Activated CD4-positive, alpha-beta T cell treated with anti-CD3 and anti-CD28 coated beads, Interleukin-10, Interleukin-2, amounts not matched to agents 100 ng/mL and 50 ng/mL, durations not matched to agents 16 hours and 8 hours (primary cell): ENCODE results near the gene DVL2.
A peak's percentile ranks its signal among the peaks of the same experiment; 100 is the strongest.
"Not testable (repeated sequence)": the region's sequence is repeated elsewhere in the genome, so short reads cannot be mapped to it uniquely, and the experiment has no call there.

Experiments
- DNase-seq: peaks from one replicate; pipeline ENCODE4 v3.0.0-alpha.2; 2020

DVL2 gene

DNA sequence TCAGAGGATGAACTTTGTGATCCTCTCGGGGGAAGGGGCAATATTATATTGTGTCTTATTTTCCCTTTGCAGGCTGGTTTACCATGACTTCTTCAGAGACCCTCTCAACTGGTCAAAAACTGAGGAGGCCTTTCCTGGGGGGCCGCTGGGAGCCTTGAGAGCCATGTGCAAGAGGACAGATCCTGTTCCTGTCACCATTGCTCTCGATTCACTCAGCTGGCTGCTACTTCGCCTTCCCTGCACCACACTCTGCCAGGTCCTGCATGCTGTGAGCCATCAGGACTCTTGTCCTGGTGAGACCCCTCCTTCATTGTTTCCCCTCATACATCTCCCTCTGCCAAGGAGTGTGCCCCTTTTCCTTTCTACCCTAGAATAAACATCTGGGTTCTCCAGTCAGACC lies 20.2 kb upstream of the DVL2 start:
- no peak for DNase-seq

DNA sequence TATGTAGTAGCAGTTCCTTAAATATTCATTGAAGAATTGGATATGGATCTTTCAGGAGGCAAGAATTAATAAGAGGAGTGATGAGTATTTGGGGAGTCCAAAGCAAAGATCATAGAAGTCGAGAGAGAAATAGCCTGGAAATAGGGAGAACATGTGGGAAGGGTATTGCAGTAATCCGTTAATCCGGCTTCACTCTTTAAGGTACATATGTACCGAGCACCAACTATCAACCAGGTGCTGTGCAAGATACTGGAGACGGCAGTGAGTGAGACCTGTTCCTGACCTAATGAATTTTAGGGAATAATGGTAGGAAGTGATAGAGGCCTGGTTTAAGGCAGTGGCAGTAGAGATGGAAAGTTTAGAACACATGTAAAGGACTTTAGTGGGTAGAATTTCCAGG lies 18.8 kb upstream of the DVL2 start:
- DNase-seq = no peak

DNA sequence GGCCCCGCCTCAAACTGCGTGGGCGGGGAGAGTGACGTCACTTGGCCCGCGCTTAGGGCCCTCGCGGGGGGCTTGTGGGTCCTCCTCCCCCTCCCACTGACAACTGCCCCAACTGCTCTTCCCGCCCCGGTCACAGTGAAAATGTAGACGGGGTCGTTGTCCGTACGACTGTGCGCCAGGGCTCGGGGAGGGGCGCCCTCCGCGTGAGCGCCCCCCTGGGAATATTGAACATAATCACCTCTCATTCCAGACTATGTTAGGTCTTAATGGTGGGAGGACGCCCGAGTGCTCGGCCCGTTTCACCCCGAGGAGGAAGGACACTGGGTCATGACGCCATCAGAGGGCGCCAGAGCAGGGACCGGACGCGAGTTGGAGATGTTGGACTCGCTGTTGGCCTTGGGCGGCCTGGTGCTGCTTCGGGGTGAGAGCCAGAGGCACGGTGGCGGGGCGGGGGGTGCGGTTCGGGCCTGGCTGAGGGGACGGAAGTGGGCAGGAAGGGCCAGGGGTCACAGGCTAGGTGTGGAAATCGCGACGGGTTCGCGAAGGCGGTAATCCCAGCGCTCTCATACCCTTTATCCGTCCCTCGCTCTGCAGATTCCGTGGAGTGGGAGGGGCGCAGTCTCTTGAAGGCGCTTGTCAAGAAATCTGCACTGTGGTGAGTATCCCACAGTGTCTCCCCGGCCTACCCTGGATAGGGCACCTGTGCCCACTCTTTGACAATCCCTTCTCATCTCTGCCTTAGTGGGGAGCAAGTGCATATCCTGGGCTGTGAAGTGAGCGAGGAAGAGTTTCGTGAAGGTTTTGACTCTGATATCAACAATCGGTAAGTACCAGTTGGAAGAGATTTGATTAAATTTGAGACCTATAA lies 18.1 kb upstream of the DVL2 start, which contains the start of gene ELP5:
TSS of gene ELP5 (plus strand) at position 40 of the 868 bp plus-strand sequence. CDS start at position 376, 336 bp downstream.
- peak; percentile 94 for DNase-seq

DNA sequence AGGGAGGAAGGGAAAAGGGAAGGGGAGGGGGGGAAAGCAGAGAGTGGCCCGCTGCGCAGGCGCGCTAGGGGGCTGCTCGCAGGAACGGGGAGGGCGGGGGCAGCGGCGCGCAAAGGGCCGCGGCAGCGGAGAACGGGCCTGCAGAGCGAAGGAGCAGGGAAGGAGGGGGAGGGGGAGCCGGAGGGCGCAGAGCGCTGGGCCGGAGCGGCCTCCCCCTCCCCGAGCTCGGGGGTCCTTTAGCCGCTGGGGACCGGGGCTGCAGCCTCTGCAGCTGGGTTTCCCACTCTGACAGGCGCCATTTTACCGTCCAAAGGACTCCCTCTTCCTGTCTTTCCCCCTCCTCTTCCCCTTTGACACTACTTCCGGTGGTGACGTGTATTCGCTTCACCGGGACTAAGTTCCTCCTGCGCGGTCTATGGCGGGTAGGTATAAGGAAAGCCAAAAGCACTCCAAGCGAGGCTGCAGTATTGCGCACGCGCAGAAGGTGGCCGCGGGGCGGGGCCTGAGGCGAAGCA lies 17.4 kb upstream of the DVL2 start, which contains the start of gene CTDNEP1:
TSS of gene CTDNEP1 (minus strand) at position 74 of the 515 bp plus-strand sequence. CDS start 438 bp downstream, outside the sequence.
- peak; percentile 100 for DNase-seq

DNA sequence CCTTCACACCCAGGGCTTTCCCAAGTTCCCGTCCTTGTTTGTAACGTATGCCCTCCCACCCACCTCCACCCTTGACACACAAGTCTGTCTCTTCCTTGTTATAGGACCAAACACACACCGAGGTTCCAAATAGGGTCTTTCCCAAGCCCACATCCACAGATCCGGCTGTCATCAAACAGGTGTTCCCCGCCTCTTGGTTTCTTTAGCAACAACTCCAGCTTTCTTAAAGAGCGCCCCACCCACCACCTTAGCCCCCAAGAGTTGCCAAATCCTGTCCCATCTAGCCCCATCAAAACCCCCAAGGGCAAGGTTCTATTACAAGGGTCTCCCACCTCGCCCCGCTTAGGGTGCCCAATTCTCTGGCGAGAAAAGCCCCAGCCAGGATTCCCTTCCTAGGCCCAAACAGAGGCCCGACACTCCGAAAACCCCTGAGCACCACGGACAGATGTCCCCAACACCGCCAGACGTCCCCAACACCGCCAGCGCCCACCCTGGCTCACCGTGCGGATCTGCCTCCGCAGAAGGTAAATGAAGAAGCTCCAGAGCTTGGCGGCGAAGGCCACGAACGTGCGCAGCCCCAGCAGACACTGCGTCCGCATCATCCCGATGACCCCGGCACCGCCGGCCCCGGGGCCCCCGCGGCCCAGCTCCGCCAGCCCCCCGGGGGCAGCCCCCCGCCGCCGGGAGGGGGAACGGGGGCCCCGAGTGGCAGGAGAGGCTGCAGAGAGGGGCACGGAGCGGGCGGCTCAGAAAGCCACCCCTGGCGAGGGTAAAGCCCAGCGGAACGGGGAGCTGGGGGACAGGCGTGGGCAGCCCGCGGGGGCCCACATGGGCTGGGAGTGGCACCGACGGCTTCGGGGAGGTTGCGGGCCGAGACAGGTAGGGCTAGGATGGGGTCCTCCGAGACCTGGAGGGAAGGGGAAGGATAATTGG lies 16.6 kb upstream of the DVL2 start:
- DNase-seq = no peak

DNA sequence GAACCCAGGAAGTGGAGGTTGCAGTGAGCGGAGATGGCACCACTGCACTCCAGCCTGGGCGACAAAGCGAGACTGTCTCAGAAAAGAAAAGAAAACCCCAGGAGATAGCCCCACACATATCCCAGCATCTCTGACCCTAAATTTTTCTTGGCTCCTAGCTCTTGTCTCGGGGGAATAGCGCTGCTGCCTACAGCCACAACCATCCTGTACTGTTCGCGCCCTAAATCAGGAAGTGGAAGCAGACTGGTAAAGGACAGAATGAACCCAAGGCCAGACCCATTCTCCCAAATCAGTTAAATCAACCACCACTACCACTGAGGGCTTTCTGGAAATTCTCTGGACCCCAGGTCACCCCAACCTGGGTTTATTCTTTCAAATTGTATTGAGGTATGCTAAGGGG lies 15.5 kb upstream of the DVL2 start:
- no peak for DNase-seq

DNA sequence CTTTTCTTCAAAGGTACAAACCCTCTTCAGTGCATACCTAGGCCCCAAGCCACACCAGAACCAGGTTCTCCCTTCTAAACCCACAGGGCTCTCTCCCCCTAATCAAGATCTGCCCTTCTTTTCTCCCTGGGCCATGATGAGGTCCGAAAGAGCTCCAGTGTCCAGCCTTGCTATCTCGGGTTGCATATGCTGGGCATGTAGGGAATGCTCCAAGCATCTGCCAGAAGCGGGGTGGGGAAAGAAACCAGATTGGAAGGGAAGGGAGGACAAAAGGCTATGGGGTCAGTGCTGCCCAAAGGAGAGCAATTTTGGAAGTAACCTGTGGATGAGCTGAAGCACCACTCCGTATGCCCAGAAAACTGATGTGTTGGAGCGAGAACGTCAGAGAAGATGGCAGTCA lies 14.9 kb upstream of the DVL2 start:
- DNase-seq = no peak

DNA sequence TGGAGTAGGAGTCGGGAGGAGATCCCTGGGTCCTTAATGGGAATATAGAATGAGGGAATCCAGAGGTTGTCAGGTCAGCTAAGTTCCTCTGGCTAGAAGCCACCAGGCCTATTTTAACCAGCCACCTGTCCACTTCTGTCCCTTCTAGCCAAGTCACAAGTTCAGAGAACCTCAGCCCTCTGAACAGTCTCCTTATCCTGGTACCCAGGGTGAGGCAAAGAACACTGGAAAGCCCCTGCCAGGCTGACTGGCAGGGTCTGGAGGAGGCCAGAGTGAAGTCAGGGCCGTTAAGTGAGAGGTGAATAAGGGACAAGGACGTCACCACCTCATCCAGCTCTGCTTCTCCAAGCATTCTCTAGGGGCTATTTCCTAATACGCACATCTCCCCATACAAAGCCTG lies 14.5 kb upstream of the DVL2 start:
- DNase-seq = no peak

DNA sequence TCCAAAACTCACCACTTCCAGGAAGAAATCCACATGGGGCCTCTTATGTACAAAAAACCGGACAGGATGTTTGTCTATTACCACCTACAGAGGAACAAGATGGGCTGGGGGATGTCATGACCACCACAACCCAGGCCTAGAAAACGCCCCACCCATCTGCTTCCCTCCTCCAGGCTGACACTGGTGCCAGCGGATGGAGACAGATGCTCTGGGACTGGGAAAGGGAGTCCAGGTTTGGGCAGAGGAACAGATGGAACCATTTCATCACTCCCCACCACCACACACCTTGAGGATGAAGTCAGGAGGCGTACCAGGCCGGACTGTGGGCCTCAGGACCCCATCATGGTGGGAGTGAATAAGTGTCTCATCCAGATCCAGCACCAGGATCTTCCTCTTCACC lies 12.5 kb upstream of the DVL2 start:
- no peak for DNase-seq

DNA sequence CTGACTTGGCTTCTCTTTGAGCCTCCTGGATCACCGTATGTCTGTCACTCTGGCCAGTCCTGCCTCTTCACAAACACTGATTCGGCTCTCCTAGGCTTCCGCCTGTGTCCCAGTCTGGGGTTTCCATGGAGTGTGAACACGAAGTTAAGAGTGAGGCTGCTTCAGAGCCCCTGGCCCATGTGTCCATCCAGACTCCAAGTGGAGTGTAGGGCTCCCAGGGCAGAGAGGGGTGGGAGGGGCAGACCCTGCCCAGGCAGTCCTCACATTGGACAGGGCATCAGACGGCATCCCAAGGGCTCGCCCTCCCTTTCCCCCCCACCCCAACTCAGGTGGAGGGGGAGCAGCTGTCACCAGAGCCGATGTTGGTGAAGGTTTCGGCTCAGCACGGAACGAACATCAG lies 9.5 kb upstream of the DVL2 start:
- DNase-seq = not testable (repeated sequence)

DNA sequence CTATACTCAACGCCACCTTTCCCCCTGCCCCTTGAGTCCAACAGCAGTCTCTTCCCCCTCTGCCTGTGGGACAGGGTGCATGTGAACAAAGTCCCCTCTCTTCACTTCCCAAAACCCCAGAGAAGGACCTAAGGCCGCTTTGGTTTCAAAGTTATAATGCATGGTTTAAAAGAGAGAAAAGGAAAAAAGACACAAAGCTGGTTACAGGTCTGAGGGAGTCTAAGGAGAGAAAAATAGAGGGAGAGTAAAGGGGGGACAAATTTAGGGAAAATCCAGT lies 9.1 kb upstream of the DVL2 start:
- no peak for DNase-seq

DNA sequence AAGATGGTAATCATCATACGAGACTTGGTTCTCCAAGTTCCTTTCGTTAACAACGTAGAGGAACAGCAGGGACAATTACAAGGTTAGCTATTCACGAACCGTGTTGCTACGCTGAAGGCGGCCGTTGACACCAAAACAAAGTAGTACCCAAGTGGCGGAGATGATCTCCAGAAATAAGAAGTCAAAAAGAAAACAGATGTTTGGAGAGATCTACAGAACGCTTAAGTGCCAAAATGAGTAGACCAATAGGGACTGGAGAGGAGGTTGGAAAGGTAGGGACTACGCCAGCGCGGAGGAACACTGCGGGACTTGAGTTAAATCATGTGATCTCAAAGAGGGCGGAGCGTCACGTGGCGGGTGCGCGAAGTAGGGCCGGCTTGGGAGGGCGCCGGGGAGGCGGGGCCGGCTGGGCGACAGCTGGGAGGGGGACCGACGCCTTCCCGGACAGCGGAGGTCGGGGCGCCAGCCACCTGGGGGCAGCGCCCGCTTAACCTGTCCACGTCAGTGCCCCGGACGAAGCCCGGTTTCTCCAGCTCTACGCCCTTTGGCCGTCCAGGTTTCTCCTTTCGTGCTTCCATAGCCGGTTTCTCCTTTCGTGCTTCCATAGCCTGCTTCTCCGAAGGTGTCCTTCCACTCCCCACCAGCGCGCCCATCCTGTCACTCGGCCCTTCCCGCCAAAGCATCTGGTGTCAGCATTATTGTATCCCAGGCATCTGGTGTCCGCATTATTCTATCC lies 8.6 kb upstream of the DVL2 start:
- DNase-seq = peak; percentile 92

DNA sequence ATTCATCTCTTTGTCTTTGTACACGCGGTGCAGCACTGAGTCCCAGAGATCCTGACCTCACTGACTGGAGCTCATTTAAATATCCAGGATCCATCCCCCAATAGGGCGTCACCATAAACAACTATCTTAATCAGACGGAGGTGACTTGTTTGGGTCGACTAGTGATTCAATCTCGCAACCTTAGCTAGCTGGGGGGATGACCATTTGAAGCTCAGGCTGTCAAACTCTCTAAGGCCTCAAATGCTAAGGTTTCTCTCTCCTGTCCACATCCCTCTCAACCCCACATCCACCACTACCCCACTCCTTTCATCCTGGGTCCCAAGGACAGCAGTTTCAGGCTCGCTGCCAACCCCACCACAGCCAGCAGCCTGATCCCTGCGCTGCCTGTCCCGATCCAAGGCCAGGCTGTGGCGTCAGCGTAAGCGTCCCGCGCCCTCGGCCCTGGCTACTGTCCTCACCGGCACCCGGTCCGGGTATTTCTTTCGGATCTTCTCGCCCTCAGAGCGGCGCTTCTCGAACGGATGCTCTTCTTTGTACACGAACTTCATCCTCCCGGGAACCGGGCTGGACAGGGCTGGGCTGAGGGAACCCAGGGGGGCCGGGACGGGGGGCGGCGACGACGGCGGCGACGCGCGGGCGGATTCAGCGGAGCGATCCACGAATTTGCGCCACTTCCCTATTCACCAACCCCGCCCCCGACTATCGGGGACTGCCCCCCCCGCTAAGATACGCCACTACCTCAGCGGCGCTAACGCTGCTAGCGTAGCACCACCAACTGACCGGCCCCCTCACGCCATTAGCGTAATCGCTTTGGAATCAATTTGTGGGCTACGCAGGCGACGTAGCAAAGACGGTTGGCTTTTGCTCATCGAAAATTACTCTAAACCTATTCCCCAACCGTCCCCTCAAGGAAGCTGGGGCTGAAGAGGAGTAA lies 7.7 kb upstream of the DVL2 start, which contains the start of gene GABARAP:
TSS of gene GABARAP (minus strand) at position 667 of the 934 bp plus-strand sequence. CDS start at position 548, 119 bp downstream.
- peak; percentile 89 for DNase-seq

DNA sequence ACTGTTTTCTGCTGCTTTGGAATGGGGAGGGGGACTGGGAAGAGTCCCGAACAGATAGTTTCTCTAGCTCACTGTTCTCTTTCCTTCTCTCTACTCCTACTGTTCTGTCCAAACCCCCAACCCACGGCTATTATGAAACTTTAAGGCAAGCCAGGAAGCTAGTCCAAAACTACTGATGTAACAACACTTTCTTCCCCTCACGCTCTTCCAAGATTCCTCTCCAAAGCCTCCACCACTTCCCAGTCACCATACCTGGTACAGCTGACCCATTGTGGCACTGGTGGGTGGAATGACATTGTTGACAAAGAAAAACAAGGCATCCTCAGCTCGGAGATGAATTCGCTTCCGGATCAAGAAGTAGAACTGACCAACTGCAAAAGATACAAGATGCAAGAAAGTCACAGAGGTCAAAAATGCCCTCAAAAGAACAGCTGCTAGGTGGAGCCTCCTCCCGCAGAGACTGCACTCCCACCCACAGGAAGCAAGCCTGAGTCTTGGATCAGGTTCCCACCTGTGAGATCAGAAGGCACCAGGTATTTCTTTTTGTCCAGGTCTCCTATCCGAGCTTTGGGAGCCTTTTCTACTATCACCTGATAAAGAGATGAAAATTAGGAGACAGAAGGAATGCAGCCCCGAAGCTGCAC lies 6.9 kb upstream of the DVL2 start:
- DNase-seq = no peak

DNA sequence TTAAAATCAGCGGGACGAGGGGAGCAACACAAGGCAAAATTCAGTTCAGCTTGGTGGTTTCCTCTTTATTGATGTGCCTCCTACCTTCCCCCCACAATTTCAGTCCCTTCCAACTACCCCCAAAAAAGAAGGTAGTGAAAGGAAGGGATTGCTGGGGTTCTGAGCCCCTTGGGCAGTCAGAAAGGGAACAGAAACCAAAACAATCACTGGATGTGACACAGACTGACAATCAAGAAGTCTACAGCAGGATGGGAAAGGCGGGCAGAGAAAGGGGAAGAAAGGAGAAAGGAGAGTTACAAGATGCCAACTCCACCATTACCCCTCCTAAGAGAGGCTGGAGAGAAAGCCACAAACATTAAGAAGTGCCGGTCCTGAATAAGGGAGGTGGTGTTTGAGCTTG lies 6.1 kb upstream of the DVL2 start:
- DNase-seq = no peak

DNA sequence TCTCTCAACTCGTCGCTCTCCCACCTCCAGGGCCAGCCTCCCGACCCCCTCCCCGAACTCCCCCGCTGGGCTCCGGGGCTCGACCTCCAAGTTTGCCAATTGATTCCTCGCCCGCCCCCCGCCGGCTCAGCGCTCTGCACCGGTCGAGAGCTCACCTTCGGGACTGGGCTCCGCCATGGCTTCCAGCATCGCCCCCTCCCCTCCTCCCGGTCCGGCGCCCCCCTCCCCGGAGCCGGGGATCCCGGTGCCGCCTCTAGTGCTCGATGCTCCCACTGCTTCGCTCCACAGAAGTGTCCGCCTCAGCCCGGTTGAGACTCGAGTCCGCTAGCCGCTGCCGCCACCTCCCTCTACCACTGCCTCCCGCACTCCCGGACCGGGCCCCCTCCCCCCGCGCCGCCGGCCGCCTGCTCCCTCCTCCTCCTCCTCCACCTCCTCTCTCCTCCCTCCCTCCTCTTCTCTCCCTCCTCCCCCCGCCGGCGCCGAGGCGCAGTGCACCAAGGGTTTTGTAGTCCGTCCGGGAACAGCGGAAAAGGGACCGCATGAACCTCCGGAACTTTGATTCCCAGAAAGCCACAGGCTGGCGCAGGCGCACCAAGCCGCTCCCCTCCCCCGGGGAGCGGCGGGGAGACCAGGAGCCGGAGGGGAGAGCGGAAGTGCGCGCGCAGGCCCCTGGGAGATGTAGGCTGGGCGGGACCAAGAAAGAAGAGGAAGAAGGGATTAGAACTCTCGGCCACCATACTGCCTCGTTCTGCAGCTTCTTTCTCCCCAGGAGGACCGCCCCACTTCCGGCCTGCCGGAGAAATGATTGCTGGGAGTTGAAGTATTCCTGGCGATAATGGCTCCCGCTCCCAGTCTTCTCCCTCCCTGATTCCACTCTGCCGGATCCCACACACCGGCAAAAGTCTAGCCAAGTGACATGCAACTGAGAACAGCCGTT lies 5.0 kb upstream of the DVL2 start, which contains the start of gene PHF23:
TSS of gene PHF23 (minus strand) at position 367 of the 937 bp plus-strand sequence. CDS start at position 189, 178 bp downstream.
- peak; percentile 100 for DNase-seq

DNA sequence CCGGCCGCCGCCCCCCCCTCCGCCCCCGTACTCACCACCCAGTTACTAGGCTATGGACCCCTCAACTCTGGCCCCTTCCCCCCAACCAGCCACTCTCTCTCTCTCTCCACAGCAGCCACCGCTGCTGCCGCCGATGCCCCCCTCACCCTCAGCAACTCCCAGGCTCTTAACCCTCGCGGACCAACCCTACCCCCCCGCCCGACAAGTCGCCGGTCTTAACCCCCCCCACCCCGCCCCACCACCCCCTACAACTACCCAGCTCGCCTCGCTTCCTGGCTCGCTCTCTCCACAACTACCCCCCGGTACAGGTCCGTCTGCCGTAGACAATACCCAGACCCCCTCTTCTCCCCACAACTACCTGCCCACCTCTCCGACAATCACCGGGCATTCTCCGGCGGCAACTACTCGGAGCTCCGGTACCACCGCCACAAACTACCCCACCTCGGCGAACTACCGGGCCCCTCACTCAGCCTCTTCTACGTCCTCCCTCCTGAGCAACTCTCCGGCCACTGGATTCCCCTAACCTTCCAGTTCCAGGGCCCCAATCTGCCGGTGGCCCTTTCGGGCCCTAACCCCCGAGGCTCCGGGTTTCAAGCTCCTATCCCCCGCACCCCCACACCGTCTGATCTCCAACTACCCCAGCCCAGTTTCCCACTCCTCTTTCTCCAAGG lies 4.2 kb upstream of the DVL2 start:
- DNase-seq = no peak

DNA sequence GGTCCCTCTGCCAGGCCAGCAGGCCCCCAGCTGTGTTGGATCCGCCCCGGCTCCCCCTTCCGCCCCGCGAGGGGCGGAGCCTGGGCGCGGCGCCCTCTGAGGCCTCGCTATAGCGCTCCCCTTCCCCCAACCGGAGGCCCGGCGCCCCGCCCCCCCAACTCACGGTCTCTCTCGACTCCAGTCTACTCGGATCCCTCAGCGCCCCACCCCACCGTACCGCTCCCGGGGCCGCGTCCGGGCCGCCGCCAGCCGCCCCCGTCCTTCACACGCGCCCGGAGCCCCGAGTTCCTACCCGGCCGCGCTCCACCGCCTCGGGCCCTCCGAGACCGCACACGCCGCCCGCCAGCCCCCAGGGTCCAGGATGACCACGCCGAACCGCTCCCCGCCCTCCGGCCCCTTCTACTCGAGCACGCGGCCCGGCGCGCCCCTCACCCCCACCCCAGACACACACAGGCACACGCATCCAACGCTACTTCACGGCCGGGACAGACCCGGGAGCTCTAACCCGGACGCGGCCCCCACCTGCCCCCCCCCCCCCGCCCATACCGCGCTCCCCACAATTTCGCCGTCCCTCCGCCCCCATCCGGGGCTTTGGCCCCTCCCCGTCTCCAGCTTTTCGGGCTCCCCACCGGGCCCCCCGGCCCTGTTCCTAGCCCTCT lies 3.6 kb upstream of the DVL2 start:
- DNase-seq = peak; percentile 91
